Transverse colon (tissue), 4 donors: ENCODE results near the gene CLDN6. TPM values are rescaled to one million over a fixed set of nuclear protein-coding genes. Genes with fewer than 3 reads are reported as not detected.

Source experiments
- DNase-seq: peaks from one replicate; pipeline ENCODE4 v3.0.0-alpha.2; 2019
- H3K27ac ChIP-seq, 4 donors: fragments of 200-600 bp; sonication (generic); 2 replicates each; pipeline ENCODE4 v1.5.1; 2016 to 2018; ENCODE audit warnings: inconsistent platforms in 4 of 4
- H3K27me3 ChIP-seq: fragments of 200-600 bp; sonication (generic); 2 replicates; pipeline ENCODE4 v1.5.1; 2017; ENCODE audit warnings: inconsistent platforms
- H3K36me3 ChIP-seq, 4 donors: fragments of 200-600 bp; sonication (generic); 2 replicates each; pipeline ENCODE4 v1.5.1; 2017 to 2019; ENCODE audit warnings: inconsistent platforms in 4 of 4
- H3K4me1 ChIP-seq, 4 donors: fragments of 200-600 bp; sonication (generic); 2 replicates each; pipeline ENCODE4 v1.5.1; 2017 to 2020; ENCODE audit warnings: inconsistent platforms in 4 of 4
- H3K4me3 ChIP-seq, 4 donors: fragments of 200-600 bp; sonication (generic); 1 replicate in 1 of 4; 2 replicates in 3 of 4; pipeline versions ENCODE4 v1.5.1 to v1.6.1; 2017 to 2019; ENCODE audit warnings: inconsistent platforms in 4 of 4
- H3K9me3 ChIP-seq, 2 donors: fragments of 200-600 bp; sonication (generic); 2 replicates each; pipeline ENCODE4 v1.5.1; 2017 to 2019; ENCODE audit warnings: inconsistent platforms in 2 of 2
- EP300 ChIP-seq: sonication (generic); formaldehyde crosslinking; IDR thresholded peaks from one replicate; pipeline ENCODE4 v1.6.1; 2017; ENCODE audit warnings: antibody characterized with exemption, low read depth
- POLR2A ChIP-seq: fragments of 450-650 bp; IDR thresholded peaks from one replicate; pipeline ENCODE4 v1.6.1; 2016; ENCODE audit warnings: antibody characterized with exemption, mild to moderate bottlenecking, moderate library complexity
- POLR2AphosphoS5 ChIP-seq, 3 donors: sonication (generic); formaldehyde crosslinking; IDR thresholded peaks; one replicate each; pipeline ENCODE4 v1.6.1; 2016; ENCODE audit warnings: antibody characterized with exemption in 3 of 3
- WGBS, 2 donors: methylation state at CpG; one replicate each; pipeline ENCODE4 v1.1.5; 2018; ENCODE audit warnings: low coverage in 1 of 2; 5-methylcytosine and 5-hydroxymethylcytosine counted together
- in situ Hi-C, 4 donors: fragments of 200-750 bp; cut with MboI; loops; one replicate each; pipeline versions ENCODE4 v1.15.0 to v1.15.1; 2017; ENCODE audit warnings: low sequenced_read_pairs in 3 of 4, low pct_ligation_motif_present in 1 of 4, low pct_unique_long_range_greater_than_20kb in 1 of 4
- intact Hi-C: fragments of 100-400 bp; cut with DNase I; formaldehyde crosslinking; loops from one replicate; pipeline ENCODE4 v1.15.1; 2023; ENCODE audit warnings: low total_unique reads
- total RNA-seq, 4 donors: library from RNA; depleted of rRNA; stranded (reverse); fragments of >200 nt; gene quantifications; one replicate each; pipeline ENCODE4 v1.1.0, GENCODE V29; 2016
- TF ChIP-seq, protein P1 (sequence below), 5 experiments: fragments of 200-600 bp in 3 of 5; fragments of 450-650 bp in 2 of 5; sonication (generic) in 3 of 5; IDR thresholded peaks; 1 replicate in 2 of 5; 2 replicates in 3 of 5; pipeline ENCODE4 v1.5.1; 2016 to 2017; ENCODE audit warnings: antibody characterized with exemption in 5 of 5, inconsistent platforms in 3 of 5, mild to moderate bottlenecking in 2 of 5, moderate library complexity in 1 of 5

Gene CLDN6
- total RNA-seq, 4 donors from 2014 or later, result not detected

GRCh38 chr16:3035972-3036725 is 18.2 kb upstream of the CLDN6 start:
- 3% methylated on average over 24 of the region's 40 CpGs; no CpG with 5 or more reads in 1 of the 2 donors for WGBS, 2 donors
- in situ Hi-C loops, result loop anchor here in 1 of 4 donors (25.0 kb wide), 1 partner anchor 101 kb away; the partner anchor contains the start of gene ZNF213
- intact Hi-C loops, result no loop called here

DNA sequence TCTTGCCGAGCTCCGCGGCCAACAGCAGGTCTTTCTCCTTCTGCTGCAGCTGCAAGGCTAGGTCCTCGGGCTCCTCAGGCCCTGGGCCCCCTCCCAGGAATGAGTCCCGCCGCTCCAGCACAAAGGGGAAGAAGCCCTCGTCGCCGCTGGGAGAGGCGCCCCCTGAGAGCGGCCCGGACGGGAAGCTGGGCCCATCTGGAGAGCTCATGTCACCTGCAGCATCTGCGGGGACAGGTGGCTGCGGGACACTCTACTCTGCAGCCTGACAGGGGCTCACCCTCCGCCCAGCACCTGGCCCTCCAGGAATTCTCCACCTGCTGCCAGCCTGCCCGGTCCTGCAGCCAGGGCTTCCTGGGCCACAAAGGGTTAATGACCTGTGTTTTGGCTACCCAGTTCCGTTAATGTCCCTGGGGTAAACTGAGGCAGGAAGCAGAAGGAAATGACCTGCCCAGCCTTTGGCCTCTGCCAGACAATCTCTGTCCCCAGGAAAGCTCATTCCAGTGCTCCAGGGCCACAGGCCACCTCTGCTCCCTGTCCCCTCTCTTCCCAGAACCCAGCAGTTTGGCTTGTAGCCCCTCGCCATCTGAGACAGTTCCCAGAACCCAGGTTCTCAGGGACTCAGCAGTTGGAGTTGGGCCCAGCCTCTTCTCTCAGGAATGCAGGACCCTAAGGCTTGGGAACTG is 17.4 kb upstream of the CLDN6 start:
- H3K4me1 ChIP-seq, result peaks cover 0 to 52% (median 32%) of the 10 kb centered on the region in 4 donors
- intact Hi-C loops (no loop called here), in situ Hi-C loops (loop anchor here in 1 of 4 donors (25.0 kb wide), 1 partner anchor 102 kb away; the partner anchor contains the start of gene ZNF213)
- H3K27me3 ChIP-seq, result peaks cover 76% of the 10 kb centered on the region
- H3K4me3 ChIP-seq, result peak overlapping the region in 3 of 4 donors; percentile 55 to 72 (median 60)
- H3K9me3 ChIP-seq, result no peaks in the 10 kb centered on the region
- H3K27ac ChIP-seq, result peak overlapping the region in 3 of 4 donors; percentile 81 to 88 (median 88)
- H3K36me3 ChIP-seq, result no peaks in the 10 kb centered on the region
- TF ChIP-seq POLR2A (no peak), POLR2AphosphoS5 (IDR thresholded peaks at IDR 0.05) (no peak), EP300 (no peak)
- TF ChIP-seq, protein P1, sequence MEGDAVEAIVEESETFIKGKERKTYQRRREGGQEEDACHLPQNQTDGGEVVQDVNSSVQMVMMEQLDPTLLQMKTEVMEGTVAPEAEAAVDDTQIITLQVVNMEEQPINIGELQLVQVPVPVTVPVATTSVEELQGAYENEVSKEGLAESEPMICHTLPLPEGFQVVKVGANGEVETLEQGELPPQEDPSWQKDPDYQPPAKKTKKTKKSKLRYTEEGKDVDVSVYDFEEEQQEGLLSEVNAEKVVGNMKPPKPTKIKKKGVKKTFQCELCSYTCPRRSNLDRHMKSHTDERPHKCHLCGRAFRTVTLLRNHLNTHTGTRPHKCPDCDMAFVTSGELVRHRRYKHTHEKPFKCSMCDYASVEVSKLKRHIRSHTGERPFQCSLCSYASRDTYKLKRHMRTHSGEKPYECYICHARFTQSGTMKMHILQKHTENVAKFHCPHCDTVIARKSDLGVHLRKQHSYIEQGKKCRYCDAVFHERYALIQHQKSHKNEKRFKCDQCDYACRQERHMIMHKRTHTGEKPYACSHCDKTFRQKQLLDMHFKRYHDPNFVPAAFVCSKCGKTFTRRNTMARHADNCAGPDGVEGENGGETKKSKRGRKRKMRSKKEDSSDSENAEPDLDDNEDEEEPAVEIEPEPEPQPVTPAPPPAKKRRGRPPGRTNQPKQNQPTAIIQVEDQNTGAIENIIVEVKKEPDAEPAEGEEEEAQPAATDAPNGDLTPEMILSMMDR (IDR thresholded peaks at IDR 0.05), result no peak
- WGBS, 2 donors, result 33% methylated on average over 7 of the region's 19 CpGs; no CpG with 5 or more reads in 1 of the 2 donors
- no peak for DNase-seq

More at GRCh38 chr16:3035972-3036725, 18.2 kb upstream of the CLDN6 start:
- H3K4me1 ChIP-seq, result peaks cover 0 to 52% (median 32%) of the 10 kb centered on the region in 4 donors
- H3K27ac ChIP-seq, result peak overlapping the region; percentile 76 to 88 (median 84)
- no peaks in the 10 kb centered on the region for H3K9me3 ChIP-seq
- peaks cover 72% of the 10 kb centered on the region for H3K27me3 ChIP-seq
- DNase-seq, result peak; percentile 72
- no peaks in the 10 kb centered on the region for H3K36me3 ChIP-seq
- H3K4me3 ChIP-seq, result peak overlapping the region; percentile 35 to 72 (median 58)
- TF ChIP-seq, protein P1 (IDR thresholded peaks at IDR 0.05), result no peak
- no peak for TF ChIP-seq EP300
- TF ChIP-seq POLR2AphosphoS5 (IDR thresholded peaks at IDR 0.05), result peak in 1 of 3 donors; percentile 30

DNA sequence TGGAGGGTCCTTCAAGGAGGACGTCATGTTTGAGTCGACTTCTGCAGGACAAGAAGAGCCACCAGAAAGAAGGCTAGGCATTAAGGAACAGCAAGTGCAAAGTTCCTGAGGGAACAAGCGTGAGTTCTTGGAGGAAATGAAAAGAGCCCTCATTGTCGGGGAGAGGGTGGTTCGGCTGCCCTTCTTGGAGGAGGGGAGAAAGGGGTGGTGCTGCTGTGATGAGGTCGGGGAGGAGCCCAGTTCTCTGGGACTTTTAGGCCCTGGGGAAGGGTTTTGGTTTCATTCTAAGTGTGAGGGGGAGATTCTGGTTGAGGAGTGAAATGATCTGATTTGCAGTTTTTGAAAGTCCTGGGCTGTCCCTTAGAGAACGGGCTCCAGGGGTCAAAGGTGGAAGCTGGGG is 14.6 kb upstream of the CLDN6 start:
- Histone ChIP-seq H3K36me3 (no peaks in the 10 kb centered on the region), H3K4me3 (no peak overlapping the region), H3K9me3 (no peaks in the 10 kb centered on the region), H3K4me1 (peaks cover 0 to 64% (median 31%) of the 10 kb centered on the region in 4 donors), H3K27me3 (peaks cover 79% of the 10 kb centered on the region), H3K27ac (no peak overlapping the region)
- DNase-seq, result no peak
- in situ Hi-C loops, result loop anchor here in 1 of 4 donors (25.0 kb wide), 1 partner anchor 105 kb away; the partner anchor contains the start of gene ZNF213
- TF ChIP-seq POLR2AphosphoS5 (IDR thresholded peaks at IDR 0.05) (no peak), POLR2A (no peak), EP300 (no peak)
- TF ChIP-seq, protein P1 (IDR thresholded peaks at IDR 0.05), result no peak
- intact Hi-C loops, result no loop called here
- 23 to 33% methylated on average over 6 to 7 of the region's 7 CpGs for WGBS, 2 donors
